H1 (cell line): ENCODE data around the gene NAB1. TPM values are rescaled to one million over a fixed set of nuclear protein-coding genes. Genes with fewer than 3 reads are reported as not detected.

Experiments
- CTCF ChIA-PET: fragments of 300-600 bp; sonication (Branson Sonifier 250); formaldehyde crosslinking; loops from one replicate; lab custom pipeline; 2021; ENCODE audit not compliant: partially characterized antibody; lab: Charles Lee
- POLR2A ChIA-PET: fragments of 300-600 bp; sonication (Branson Sonifier 250); formaldehyde crosslinking; loops from one replicate; lab custom pipeline; 2021; ENCODE audit warnings: inconsistent platforms; ENCODE audit not compliant: partially characterized antibody; lab: Charles Lee
- DNase-seq, 2 experiments: peaks; one replicate each; pipeline versions ENCODE4 v3.0.0 to v3.0.0-alpha.2; 2010 to 2022; ENCODE audit warnings: low spot score in 2 of 2, low read depth in 1 of 2, mixed read lengths in 1 of 2
- FAIRE-seq: peaks from 2 replicates; lab custom pipeline; 2011; peaks lifted over from hg19 to GRCh38; lab: Jason Lieb, UNC
- H2AFZ ChIP-seq: 2 replicates; pipeline ENCODE4 v1.8.1; 2012; ENCODE audit warnings: low read length, inconsistent platforms
- H2AK5ac ChIP-seq: 2 replicates; pipeline ENCODE4 v1.6.1; 2013; ENCODE audit warnings: low read depth, low read length
- H2BK120ac ChIP-seq: replicated peaks from 2 replicates; pipeline ENCODE3; 2013; ENCODE audit warnings: low read depth, low read length, inconsistent platforms
- H2BK12ac ChIP-seq: 2 replicates; pipeline ENCODE4 v1.6.1; 2013; ENCODE audit warnings: low read depth, low read length
- H2BK15ac ChIP-seq: 2 replicates; pipeline ENCODE4 v1.6.1; 2013; ENCODE audit warnings: low read length
- H2BK20ac ChIP-seq: 2 replicates; pipeline ENCODE4 v1.6.1; 2013; ENCODE audit warnings: low read length
- H2BK5ac ChIP-seq: 2 replicates; pipeline ENCODE4 v1.6.1; 2013; ENCODE audit warnings: low read depth, low read length
- H3K14ac ChIP-seq: 2 replicates; pipeline ENCODE4 v1.6.1; 2013; ENCODE audit warnings: inconsistent platforms; ENCODE audit not compliant: insufficient read length
- H3K18ac ChIP-seq: 2 replicates; pipeline ENCODE4 v1.6.1; 2013; ENCODE audit warnings: low read length; ENCODE audit errors: extremely low read depth
- H3K23ac ChIP-seq: 2 replicates; pipeline ENCODE4 v1.6.1; 2013; ENCODE audit warnings: inconsistent platforms; ENCODE audit not compliant: insufficient read length
- H3K23me2 ChIP-seq: 2 replicates; pipeline ENCODE4 v1.6.1; 2013; ENCODE audit warnings: low read depth, low read length
- H3K27ac ChIP-seq: 2 replicates; pipeline ENCODE4 v1.6.1; 2011; ENCODE audit warnings: low read depth, low read length, inconsistent platforms
- H3K27me3 ChIP-seq, 4 experiments: replicated peaks in 1 of 4; 1 replicate in 1 of 4; 2 replicates in 3 of 4; pipeline versions ENCODE4 v1.6.1 to v1.8.1; 2011 to 2013; ENCODE audit warnings: low read length in 3 of 4, mild to moderate bottlenecking in 3 of 4, inconsistent platforms in 2 of 4, mixed read lengths in 2 of 4, moderate library complexity in 1 of 4; ENCODE audit not compliant: control insufficient read depth in 3 of 4, insufficient read depth in 3 of 4; ENCODE audit errors: extremely low read depth in 1 of 4
- H3K36me3 ChIP-seq, 4 experiments: 2 replicates each; pipeline versions ENCODE4 v1.6.1 to v1.8.1; 2011 to 2013; ENCODE audit warnings: mild to moderate bottlenecking in 4 of 4, low read length in 3 of 4, moderate library complexity in 2 of 4, control low read depth in 1 of 4, inconsistent platforms in 1 of 4; ENCODE audit not compliant: insufficient read depth in 4 of 4, control insufficient read depth in 2 of 4
- H3K4ac ChIP-seq: replicated peaks from 2 replicates; pipeline ENCODE3; 2013; ENCODE audit warnings: low read length, low read depth, mixed read lengths, inconsistent platforms; ENCODE audit not compliant: insufficient read length
- H3K4me1 ChIP-seq, 4 experiments: replicated peaks in 1 of 4; 1 replicate in 1 of 4; 2 replicates in 3 of 4; pipeline versions ENCODE4 v1.6.1 to v1.8.1; 2011 to 2013; ENCODE audit warnings: low read length in 3 of 4, inconsistent platforms in 2 of 4, mixed read lengths in 1 of 4; ENCODE audit not compliant: insufficient read depth in 4 of 4, control insufficient read depth in 3 of 4
- H3K4me2 ChIP-seq, 2 experiments: 2 replicates each; pipeline versions ENCODE4 v1.6.1 to v1.8.1; 2011 to 2013; ENCODE audit warnings: low read depth in 2 of 2, low read length in 2 of 2, control low read depth in 1 of 2, inconsistent platforms in 1 of 2, mild to moderate bottlenecking in 1 of 2; ENCODE audit not compliant: insufficient read depth in 1 of 2
- H3K4me3 ChIP-seq, 4 experiments: fragments of 200-600, 300-600 bp in 1 of 4; sonication (generic), shearing (Covaris generic), sonication (Bioruptor Twin) in 1 of 4; 2 replicates each; pipeline versions ENCODE4 v1.5.1 to v1.8.1; 2011 to 2016; ENCODE audit warnings: low read length in 4 of 4, low read depth in 3 of 4, control low read depth in 2 of 4, inconsistent platforms in 2 of 4, mild to moderate bottlenecking in 2 of 4, mixed read lengths in 1 of 4, moderate library complexity in 1 of 4; ENCODE audit not compliant: insufficient read depth in 2 of 4; ENCODE audit errors: extremely low read depth in 1 of 4
- H3K56ac ChIP-seq: replicated peaks from 2 replicates; pipeline ENCODE3; 2013; ENCODE audit warnings: low read depth, mild to moderate bottlenecking, mixed read lengths, low read length, inconsistent platforms; ENCODE audit not compliant: insufficient read length
- H3K79me1 ChIP-seq: 2 replicates; pipeline ENCODE4 v1.6.1; 2013; ENCODE audit warnings: low read depth, low read length, control low read depth
- H3K79me2 ChIP-seq, 2 experiments: 2 replicates each; pipeline versions ENCODE4 v1.6.1 to v1.8.1; 2012 to 2013; ENCODE audit warnings: low read length in 2 of 2, mild to moderate bottlenecking in 2 of 2, inconsistent platforms in 1 of 2; ENCODE audit not compliant: insufficient read depth in 2 of 2, control insufficient read depth in 1 of 2
- H3K9ac ChIP-seq, 4 experiments: replicated peaks in 1 of 4; 1 replicate in 1 of 4; 2 replicates in 3 of 4; pipeline versions ENCODE4 v1.6.1 to v1.8.1; 2011 to 2013; ENCODE audit warnings: low read depth in 3 of 4, low read length in 3 of 4, control low read depth in 2 of 4, mild to moderate bottlenecking in 2 of 4, moderate library complexity in 2 of 4, inconsistent platforms in 1 of 4; ENCODE audit errors: extremely low read depth in 1 of 4
- H3K9me3 ChIP-seq, 2 experiments: 2 replicates each; pipeline versions ENCODE4 v1.6.1 to v1.8.1; 2012 to 2013; ENCODE audit warnings: mild to moderate bottlenecking in 2 of 2, moderate library complexity in 2 of 2, control low read depth in 1 of 2, inconsistent platforms in 1 of 2, low read depth in 1 of 2, low read length in 1 of 2, mixed read lengths in 1 of 2; ENCODE audit not compliant: insufficient read depth in 2 of 2
- H4K20me1 ChIP-seq, 2 experiments: replicated peaks in 1 of 2; 2 replicates each; pipeline versions ENCODE3 to v1.8.1; 2011 to 2013; ENCODE audit warnings: inconsistent platforms in 2 of 2, low read length in 2 of 2, mild to moderate bottlenecking in 1 of 2; ENCODE audit not compliant: insufficient read depth in 2 of 2, control insufficient read depth in 1 of 2
- H4K5ac ChIP-seq: 2 replicates; pipeline ENCODE4 v1.6.1; 2013; ENCODE audit warnings: low read length, low read depth, mixed read lengths, inconsistent platforms; ENCODE audit not compliant: insufficient read length
- H4K8ac ChIP-seq: 2 replicates; pipeline ENCODE4 v1.8.0; 2013; ENCODE audit warnings: mild to moderate bottlenecking, moderate library complexity, low read length, inconsistent platforms; ENCODE audit not compliant: insufficient read depth; ENCODE audit errors: extremely low read depth
- H4K91ac ChIP-seq: replicated peaks from 2 replicates; pipeline ENCODE3; 2013; ENCODE audit warnings: low read length, mixed read lengths, inconsistent platforms; ENCODE audit not compliant: insufficient read length
- BACH1 ChIP-seq: IDR thresholded peaks from 2 replicates; pipeline ENCODE4 v1.6.1; 2012; ENCODE audit warnings: low read length, improper control_type of control experiment
- CEBPB ChIP-seq: IDR thresholded peaks from 2 replicates; pipeline ENCODE4 v1.6.1; 2012; ENCODE audit warnings: low read depth, low read length
- CHD1 ChIP-seq: IDR thresholded peaks from 2 replicates; pipeline ENCODE4 v1.6.1; 2012; ENCODE audit warnings: low read depth, low read length, improper control_type of control experiment
- CHD2 ChIP-seq: IDR thresholded peaks from 2 replicates; pipeline ENCODE4 v1.6.1; 2012; ENCODE audit warnings: low read length, improper control_type of control experiment
- CREB1 ChIP-seq: IDR thresholded peaks from 2 replicates; pipeline ENCODE4 v1.6.1; 2012; ENCODE audit warnings: inconsistent platforms
- EP300 ChIP-seq, 2 experiments: IDR thresholded peaks; 1 replicate in 1 of 2; 2 replicates in 1 of 2; pipeline ENCODE4 v1.6.1; 2011 to 2012; ENCODE audit warnings: low read depth in 2 of 2, low read length in 2 of 2, mild to moderate bottlenecking in 2 of 2, borderline replicate concordance in 1 of 2, inconsistent platforms in 1 of 2, moderate library complexity in 1 of 2
- EZH2 ChIP-seq: fragments of 200-600 bp; sonication (generic); IDR thresholded peaks from 2 replicates; pipeline ENCODE4 v1.7.1; 2012; ENCODE audit warnings: low read depth, mild to moderate bottlenecking, moderate library complexity, low read length, inconsistent platforms; ENCODE audit not compliant: severe bottlenecking
- FOSL1 ChIP-seq: IDR thresholded peaks from 2 replicates; pipeline ENCODE4 v1.6.1; 2011; ENCODE audit warnings: mild to moderate bottlenecking, low read depth, low read length, moderate library complexity; ENCODE audit not compliant: insufficient read depth
- KDM4A ChIP-seq: IDR thresholded peaks from one replicate; pipeline ENCODE4 v1.7.1; 2012; ENCODE audit warnings: low read depth, mild to moderate bottlenecking, moderate library complexity, low read length, inconsistent platforms; ENCODE audit not compliant: severe bottlenecking
- MAFK ChIP-seq: IDR thresholded peaks from 2 replicates; pipeline ENCODE4 v1.6.1; 2012; ENCODE audit warnings: low read depth, mild to moderate bottlenecking, improper control_type of control experiment, low read length
- NANOG ChIP-seq: IDR thresholded peaks from 2 replicates; pipeline ENCODE4 v1.6.1; 2011; ENCODE audit warnings: low read length, low read depth, mild to moderate bottlenecking, inconsistent platforms; ENCODE audit not compliant: insufficient read depth, poor library complexity, severe bottlenecking
- PHF8 ChIP-seq: fragments of 200-600 bp; sonication (generic); conservative IDR thresholded peaks from 2 replicates; pipeline ENCODE4 v1.7.1; 2012; ENCODE audit warnings: low read depth, mild to moderate bottlenecking, inconsistent platforms, low read length, moderate library complexity
- POU5F1 ChIP-seq: IDR thresholded peaks from 2 replicates; pipeline ENCODE4 v1.6.1; 2011; ENCODE audit warnings: low read depth, mild to moderate bottlenecking, low read length, moderate library complexity
- RFX5 ChIP-seq: IDR thresholded peaks from 2 replicates; pipeline ENCODE4 v1.6.1; 2011; ENCODE audit warnings: low read depth, low read length, improper control_type of control experiment, borderline replicate concordance
- SIN3A ChIP-seq, 2 experiments: IDR thresholded peaks in 1 of 2; conservative IDR thresholded peaks in 1 of 2; 2 replicates each; pipeline ENCODE4 v1.6.1; 2011 to 2012; ENCODE audit warnings: low read length in 2 of 2, improper control_type of control experiment in 1 of 2, low read depth in 1 of 2, mild to moderate bottlenecking in 1 of 2
- WGBS, 2 experiments: shearing (Covaris generic) in 1 of 2; methylation state at CpG; one replicate each; pipeline versions ENCODE4 v1.1.6 to v1.1.7; 2013 to 2015; ENCODE audit warnings: low lambda C conversion rate in 2 of 2, mixed read lengths in 2 of 2, inconsistent platforms in 1 of 2, low coverage in 1 of 2, missing lambda C conversion rate in 1 of 2; ENCODE audit not compliant: insufficient replicate concordance in 2 of 2, insufficient coverage in 1 of 2, insufficient read length in 1 of 2; ENCODE audit errors: extremely low coverage in 1 of 2, missing lambda C conversion rate in 1 of 2; 5-methylcytosine and 5-hydroxymethylcytosine counted together
- polyA plus RNA-seq, 7 experiments: library from polyadenylated mRNA; depleted of rRNA in 3 of 7; stranded (reverse) in 5 of 7; unstranded in 2 of 7; fragments of >200 nt in 5 of 7; fragments of 200-250 nt in 2 of 7; gene quantifications; 1 replicate in 5 of 7; 2 replicates in 1 of 7; 4 replicates in 1 of 7; pipeline versions ENCODE4 v1.2.1 to v1.2.3, GENCODE V29; 2011 to 2013; ENCODE audit warnings: missing spikeins in 2 of 7, mixed read lengths in 2 of 7
- total RNA-seq: library from RNA; stranded (reverse); fragmentation: NEBNext Ultra II Directional; extraction: Animal tissue kit (Norgen Biotek cat#: 25700); gene quantifications from 2 replicates; pipeline ENCODE4 v1.2.1, GENCODE V29; 2021

NAB1 gene
- total and polyA plus RNA-seq, 2 of the 8 experiments (the other 6 are each of a cell fraction or from before 2014, with no cell fraction given) = 8.5 to 28.6 TPM

DNA sequence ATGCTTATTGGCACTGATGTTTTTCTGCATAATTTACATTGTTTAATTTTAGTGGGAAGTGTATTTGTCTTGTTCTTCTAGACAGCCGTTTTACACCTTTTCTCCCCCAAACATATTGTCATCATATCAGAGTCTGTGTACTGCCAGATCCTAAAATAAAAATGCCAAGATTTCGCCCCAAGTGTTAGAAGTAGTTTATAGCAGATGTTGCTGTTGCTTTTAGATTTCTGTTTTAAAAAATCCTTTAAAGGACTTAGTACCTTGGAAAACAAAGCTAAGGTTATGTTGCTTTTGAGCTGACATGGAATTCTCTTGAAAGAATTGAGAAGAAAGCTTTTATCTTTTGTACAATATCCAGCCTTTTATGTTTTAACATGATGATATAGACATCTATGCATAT, 36.0 kb downstream of the NAB1 start:
- H3K27me3 ChIP-seq = no peaks in the 10 kb centered on the region
- no peaks in the 10 kb centered on the region for H3K79me1 ChIP-seq
- H2BK120ac ChIP-seq = no peak overlapping the region
- H3K27ac ChIP-seq = no peak overlapping the region
- POLR2A ChIA-PET = no interaction called here
- H4K5ac ChIP-seq = no peak overlapping the region
- no peak overlapping the region for H2BK15ac ChIP-seq
- no peak overlapping the region for H3K4me3 ChIP-seq
- H3K14ac ChIP-seq = no peak overlapping the region
- no peak overlapping the region for H2BK5ac ChIP-seq
- DNase-seq (no peak), FAIRE-seq (no peak)
- CTCF ChIA-PET = interaction anchor here (1.4 to 1.6 kb wide), 2 partner anchors 18 to 299 kb away, joined by 3 to 5 read pairs; no protein-coding TSS in a partner anchor
- H2BK20ac ChIP-seq = no peak overlapping the region
- H3K4ac ChIP-seq = no peak overlapping the region
- no peaks in the 10 kb centered on the region for H3K79me2 ChIP-seq
- no peak overlapping the region for H3K4me2 ChIP-seq
- H3K56ac ChIP-seq = no peak overlapping the region
- no peaks in the 10 kb centered on the region for H4K20me1 ChIP-seq
- WGBS, 2 experiments = 62% methylated on average over 2 of the region's 2 CpGs; no CpG with 5 or more reads in 1 of the 2 experiments
- no peaks in the 10 kb centered on the region for H3K23me2 ChIP-seq
- no peak overlapping the region for H2AFZ ChIP-seq
- H4K8ac ChIP-seq = no peak overlapping the region
- H3K18ac ChIP-seq = no peak overlapping the region
- no peak overlapping the region for H3K9ac ChIP-seq
- H3K4me1 ChIP-seq = peaks cover 0 to 3% (median 1%) of the 10 kb centered on the region in 4 experiments; a peak in 3 of 7 replicates
- H2AK5ac ChIP-seq = no peak overlapping the region
- H3K9me3 ChIP-seq = no peaks in the 10 kb centered on the region
- H4K91ac ChIP-seq = no peak overlapping the region
- H3K23ac ChIP-seq = no peak overlapping the region
- peaks cover 0 to 14% (median 0%) of the 10 kb centered on the region in 4 experiments; a peak in 2 of 8 replicates for H3K36me3 ChIP-seq
- H2BK12ac ChIP-seq = no peak overlapping the region
- TF ChIP-seq FOSL1 = no peak
- no peak for TF ChIP-seq EP300 (IDR thresholded peaks at IDR 0.05; ENCODE audit: borderline replicate concordance in 1 of 2, low read depth in 2 of 2, low read length in 2 of 2)
- no peak for TF ChIP-seq CHD1
- no peak for TF ChIP-seq PHF8
- TF ChIP-seq MAFK = no peak
- TF ChIP-seq BACH1 = no peak
- no peak for TF ChIP-seq CHD2
- TF ChIP-seq POU5F1 = no peak
- TF ChIP-seq KDM4A = no peak
- no peak for TF ChIP-seq NANOG
- TF ChIP-seq SIN3A (conservative IDR thresholded peaks at IDR 0.05 in 1 of 2, IDR thresholded peaks at IDR 0.05 in 1 of 2; ENCODE audit: low read depth in 1 of 2, low read length in 2 of 2) = no peak
- no peak for TF ChIP-seq RFX5
- no peak for TF ChIP-seq CREB1
- TF ChIP-seq EZH2 = no peak
- TF ChIP-seq CEBPB = no peak
